ENCODE results near the gene GSTM2.

GSTM2 gene

DNA sequence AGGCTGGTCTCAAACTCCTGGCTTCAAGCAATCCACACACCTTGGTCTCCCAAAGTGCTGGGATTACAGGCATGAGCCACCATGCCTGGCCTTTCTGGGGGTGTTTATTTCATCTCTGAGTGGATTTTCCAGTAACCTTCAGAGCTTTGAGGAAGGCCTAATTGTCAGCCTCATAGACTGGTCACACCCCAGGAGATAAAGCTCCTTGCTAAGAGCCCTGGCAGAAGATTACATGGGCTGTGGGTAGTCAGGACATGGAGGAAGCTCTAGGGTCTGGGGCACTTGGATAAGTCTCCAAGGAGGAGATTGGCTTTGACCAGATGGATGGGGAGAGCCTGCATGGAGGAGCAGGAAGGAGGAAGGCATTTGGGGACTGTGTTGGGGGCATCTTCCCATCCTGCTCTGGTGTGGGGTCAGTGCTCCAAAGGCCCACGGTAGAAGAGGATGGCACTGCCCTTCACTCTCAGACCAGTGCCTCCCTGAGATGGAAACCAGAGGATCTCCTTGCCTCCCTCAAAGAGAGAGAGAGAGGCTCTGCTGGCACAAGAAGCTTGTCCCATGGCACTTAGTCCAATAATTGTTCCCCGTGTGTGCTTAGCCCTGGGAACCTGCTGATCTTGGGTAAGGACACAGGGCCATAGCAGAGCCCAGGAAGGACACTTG is 26.6 kb upstream of the GSTM2 start:
- Histone ChIP-seq H3K79me2 (no peaks in the 10 kb centered on the region), H3K36me3 (ENCODE audit: control insufficient read depth, insufficient read depth, low read length) (no peaks in the 10 kb centered on the region), H3K4me2 (ENCODE audit: low read length) (no peak overlapping the region), H3K4me1 (peaks cover under 1% of the 10 kb centered on the region), H3K9me3 (ENCODE audit: control insufficient read depth, low read length) (no peaks in the 10 kb centered on the region), H3K9ac (no peak overlapping the region), H3K27me3 (ENCODE audit: control insufficient read depth, insufficient read depth, low read length) (no peaks in the 10 kb centered on the region), H3K4me3 (ENCODE audit: low read depth, low read length) (no peak overlapping the region), H2AFZ (no peak overlapping the region), H3K27ac (no peak overlapping the region)
- TF ChIP-seq, protein P1, sequence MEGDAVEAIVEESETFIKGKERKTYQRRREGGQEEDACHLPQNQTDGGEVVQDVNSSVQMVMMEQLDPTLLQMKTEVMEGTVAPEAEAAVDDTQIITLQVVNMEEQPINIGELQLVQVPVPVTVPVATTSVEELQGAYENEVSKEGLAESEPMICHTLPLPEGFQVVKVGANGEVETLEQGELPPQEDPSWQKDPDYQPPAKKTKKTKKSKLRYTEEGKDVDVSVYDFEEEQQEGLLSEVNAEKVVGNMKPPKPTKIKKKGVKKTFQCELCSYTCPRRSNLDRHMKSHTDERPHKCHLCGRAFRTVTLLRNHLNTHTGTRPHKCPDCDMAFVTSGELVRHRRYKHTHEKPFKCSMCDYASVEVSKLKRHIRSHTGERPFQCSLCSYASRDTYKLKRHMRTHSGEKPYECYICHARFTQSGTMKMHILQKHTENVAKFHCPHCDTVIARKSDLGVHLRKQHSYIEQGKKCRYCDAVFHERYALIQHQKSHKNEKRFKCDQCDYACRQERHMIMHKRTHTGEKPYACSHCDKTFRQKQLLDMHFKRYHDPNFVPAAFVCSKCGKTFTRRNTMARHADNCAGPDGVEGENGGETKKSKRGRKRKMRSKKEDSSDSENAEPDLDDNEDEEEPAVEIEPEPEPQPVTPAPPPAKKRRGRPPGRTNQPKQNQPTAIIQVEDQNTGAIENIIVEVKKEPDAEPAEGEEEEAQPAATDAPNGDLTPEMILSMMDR (IDR thresholded peaks at IDR 0.05) = no peak

DNA sequence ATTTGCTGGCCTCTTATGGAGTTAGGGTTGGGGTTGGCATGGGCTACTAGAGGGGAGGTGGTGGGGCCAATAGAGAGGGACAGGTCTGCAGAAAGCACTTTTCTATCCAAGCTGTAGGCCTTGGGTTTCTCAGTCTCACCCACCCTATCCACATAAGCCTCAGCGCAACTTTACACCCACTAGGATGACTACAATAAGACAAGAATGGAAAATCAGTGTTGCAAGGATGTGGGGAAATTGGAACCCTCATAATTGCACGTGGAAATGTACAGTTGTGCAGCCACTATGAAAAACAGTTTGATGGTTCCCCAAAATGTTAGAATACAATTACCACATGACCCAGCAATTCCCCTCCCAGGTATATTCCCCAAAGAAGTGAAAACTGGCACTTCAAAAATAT is 26.0 kb upstream of the GSTM2 start:
- H3K27me3 ChIP-seq (ENCODE audit: control insufficient read depth, insufficient read depth, low read length) = no peaks in the 10 kb centered on the region
- H3K4me2 ChIP-seq (ENCODE audit: low read length) = no peak overlapping the region
- H2AFZ ChIP-seq = no peak overlapping the region
- no peaks in the 10 kb centered on the region for H3K79me2 ChIP-seq
- H3K36me3 ChIP-seq (ENCODE audit: control insufficient read depth, insufficient read depth, low read length) = no peaks in the 10 kb centered on the region
- H3K4me3 ChIP-seq (ENCODE audit: low read depth, low read length) = no peak overlapping the region
- TF ChIP-seq, protein P1 (IDR thresholded peaks at IDR 0.05) = no peak
- no peak overlapping the region for H3K9ac ChIP-seq
- no peaks in the 10 kb centered on the region for H3K9me3 ChIP-seq (ENCODE audit: control insufficient read depth, low read length)
- H3K27ac ChIP-seq = no peak overlapping the region
- H3K4me1 ChIP-seq = no peaks in the 10 kb centered on the region

DNA sequence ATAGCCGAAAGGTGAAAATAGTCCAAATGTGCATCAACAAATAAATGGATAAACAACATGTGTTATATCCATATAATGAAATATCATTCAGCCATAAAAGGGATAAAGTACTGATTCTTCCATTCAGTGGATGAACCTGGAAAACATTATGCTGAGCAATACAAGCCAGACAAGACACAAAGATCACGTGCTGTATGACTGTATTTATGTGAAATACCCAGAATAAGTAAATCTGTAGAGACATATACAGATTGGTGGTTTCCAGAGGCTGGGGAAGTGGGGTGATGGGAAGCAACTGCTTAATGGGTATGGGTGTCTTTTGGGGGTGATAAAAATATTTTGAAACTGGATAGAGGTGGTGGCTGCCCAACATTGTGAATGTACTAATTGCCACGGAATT is 25.2 kb upstream of the GSTM2 start:
- TF ChIP-seq, protein P1 (IDR thresholded peaks at IDR 0.05) = no peak
- H3K27ac ChIP-seq = no peak overlapping the region
- no peaks in the 10 kb centered on the region for H3K36me3 ChIP-seq (ENCODE audit: control insufficient read depth, insufficient read depth, low read length)
- H2AFZ ChIP-seq = no peak overlapping the region
- no peaks in the 10 kb centered on the region for H3K4me1 ChIP-seq
- no peaks in the 10 kb centered on the region for H3K27me3 ChIP-seq (ENCODE audit: control insufficient read depth, insufficient read depth, low read length)
- H3K79me2 ChIP-seq = no peaks in the 10 kb centered on the region
- no peak overlapping the region for H3K9ac ChIP-seq
- no peak overlapping the region for H3K4me3 ChIP-seq (ENCODE audit: low read depth, low read length)
- no peak overlapping the region for H3K4me2 ChIP-seq (ENCODE audit: low read length)
- no peaks in the 10 kb centered on the region for H3K9me3 ChIP-seq (ENCODE audit: control insufficient read depth, low read length)

DNA sequence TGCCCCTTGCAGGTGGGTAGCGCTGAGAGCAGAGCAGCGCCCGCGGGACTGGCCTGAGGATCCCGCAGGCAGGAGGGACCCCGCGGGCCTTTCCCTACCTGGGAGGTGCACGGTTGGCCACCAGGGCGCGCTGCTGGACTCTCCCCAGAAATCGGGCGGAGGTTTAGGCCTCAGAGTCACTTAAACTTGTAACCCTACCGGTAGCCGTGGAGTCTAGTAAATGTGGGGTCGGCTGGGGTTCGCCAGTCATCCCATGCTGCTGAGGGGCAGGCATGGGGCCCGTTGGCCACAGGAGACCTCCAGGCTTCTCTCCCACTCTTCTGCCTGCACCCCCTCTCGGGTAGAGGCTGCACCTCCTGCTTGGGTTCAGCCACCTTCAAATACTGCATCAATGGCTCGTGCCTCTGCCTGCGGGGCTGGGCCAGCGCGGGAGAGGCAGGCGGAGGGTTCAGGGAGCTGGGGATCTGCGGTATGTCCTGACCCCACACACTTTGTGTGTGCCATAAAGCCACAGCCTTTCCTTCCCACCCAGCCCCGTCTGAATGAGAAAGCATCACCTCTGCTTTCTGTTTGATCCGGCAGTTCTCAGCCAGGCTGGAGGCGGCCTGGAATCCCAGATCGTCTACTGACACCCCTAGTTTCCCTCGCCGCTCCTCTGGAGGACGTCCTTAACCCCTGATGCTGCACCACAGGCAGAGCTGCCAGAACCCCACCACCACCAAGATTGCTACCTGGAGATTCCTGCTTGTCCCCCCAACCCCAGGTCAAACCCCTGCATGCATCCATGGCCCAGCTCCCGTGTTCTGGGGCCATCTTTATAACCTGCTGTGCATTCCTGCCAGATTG is 24.2 kb upstream of the GSTM2 start:
- Histone ChIP-seq H3K9me3 (ENCODE audit: control insufficient read depth, low read length) (no peaks in the 10 kb centered on the region), H3K4me2 (ENCODE audit: low read length) (no peak overlapping the region), H3K4me1 (no peaks in the 10 kb centered on the region), H3K4me3 (ENCODE audit: low read depth, low read length) (no peak overlapping the region), H2AFZ (peak overlapping the region; percentile 69), H3K79me2 (no peaks in the 10 kb centered on the region), H3K27me3 (ENCODE audit: control insufficient read depth, insufficient read depth, low read length) (no peaks in the 10 kb centered on the region), H3K27ac (no peak overlapping the region), H3K9ac (no peak overlapping the region), H3K36me3 (ENCODE audit: control insufficient read depth, insufficient read depth, low read length) (no peaks in the 10 kb centered on the region)
- TF ChIP-seq, protein P1 (IDR thresholded peaks at IDR 0.05) = peak; percentile 61

All from parathyroid adenoma (tissue), 2 donors.